ENCODE results near the gene CNFN. TPM values are rescaled to one million over a fixed set of nuclear protein-coding genes. Genes with fewer than 3 reads are reported as not detected.
A peak's percentile ranks its signal among the peaks of the same experiment; 100 is the strongest.

The CNFN gene
- total and polyA plus RNA-seq, 2 donors, result 2.4 TPM; not detected in 1

DNA sequence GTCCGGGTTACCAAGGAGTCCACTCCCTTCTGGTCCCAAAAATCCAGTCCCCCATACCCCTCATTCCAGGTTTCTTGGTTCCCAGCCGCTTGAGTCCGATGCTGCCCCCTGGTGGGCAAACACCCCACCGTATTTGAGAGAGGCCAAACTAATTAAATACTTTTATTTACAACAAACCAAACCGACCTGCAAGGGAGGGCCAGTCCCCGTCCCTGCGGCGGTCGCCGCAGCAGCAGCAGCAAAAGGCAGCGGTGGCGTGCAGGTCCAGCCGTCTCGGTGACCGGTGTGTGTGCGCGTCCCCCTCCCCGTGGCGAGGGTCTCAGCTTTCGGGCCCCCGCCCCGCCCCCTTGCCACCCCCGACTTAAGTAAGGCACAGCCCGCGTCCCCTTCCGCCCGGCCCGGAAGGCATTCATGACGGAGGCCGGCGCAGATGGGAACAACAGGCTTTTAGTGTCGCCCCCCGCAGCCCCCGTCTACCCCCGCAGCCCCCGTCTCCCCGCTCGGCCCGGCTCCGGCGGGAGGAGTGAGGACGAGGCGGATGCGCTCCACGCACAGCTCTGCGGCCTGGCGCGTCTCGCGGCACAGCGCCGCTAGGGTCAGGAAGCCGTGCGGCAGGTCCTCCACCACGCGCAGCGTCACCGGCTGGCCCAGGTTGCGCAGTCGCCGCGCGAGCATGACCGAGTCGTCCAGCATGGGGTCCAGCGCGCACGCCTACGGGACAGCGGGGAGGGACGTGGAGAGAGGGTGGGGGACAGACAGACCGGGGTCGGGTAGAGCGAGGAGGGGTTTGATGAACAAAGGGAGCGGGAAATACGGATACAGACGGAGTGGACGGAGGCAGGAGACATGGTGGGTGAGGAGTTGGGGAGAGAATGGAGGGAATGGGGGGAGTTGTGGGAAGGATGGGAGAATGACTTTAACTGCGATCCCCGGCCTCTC is 11.5 kb upstream of the CNFN start:
- 1% methylated on average over 80 of the region's 80 CpGs for WGBS
- Histone ChIP-seq H3K4me3 (ENCODE audit: low read depth, low read length) (peak overlapping the region; percentile 67), H3K4me1 (ENCODE audit: insufficient read depth) (no peaks in the 10 kb centered on the region), H3K27ac (ENCODE audit: low read depth) (peak overlapping the region; percentile 31), H3K36me3 (ENCODE audit: insufficient read depth) (no peaks in the 10 kb centered on the region)
- DNase-seq (ENCODE audit: extremely low spot score), result no peak

DNA sequence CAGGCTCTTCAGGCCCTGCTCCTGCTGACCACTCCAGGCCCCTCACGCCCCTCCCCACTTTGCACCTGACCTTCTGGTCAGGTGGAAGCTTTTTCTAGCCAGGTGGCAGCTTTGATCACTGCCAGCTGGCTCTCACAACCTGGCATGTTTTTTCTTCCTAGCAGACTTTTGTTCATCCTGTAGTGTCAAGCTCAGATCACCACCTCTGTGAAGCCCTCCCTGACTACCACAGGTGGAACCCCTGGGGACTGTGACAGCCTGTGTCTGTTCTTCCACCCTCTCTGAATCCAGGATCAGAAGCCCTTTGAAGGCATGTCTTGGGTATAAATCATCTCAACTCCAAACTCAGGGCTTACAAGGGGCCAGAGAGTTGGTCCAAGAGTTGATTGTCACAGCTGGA is 10.3 kb upstream of the CNFN start:
- Histone ChIP-seq H3K27ac (ENCODE audit: low read depth) (no peak overlapping the region), H3K4me3 (ENCODE audit: low read depth, low read length) (no peak overlapping the region), H3K36me3 (ENCODE audit: insufficient read depth) (no peaks in the 10 kb centered on the region), H3K4me1 (ENCODE audit: insufficient read depth) (no peaks in the 10 kb centered on the region)
- 97% methylated on average over 1 of the region's 1 CpG for WGBS
- no peak for DNase-seq (ENCODE audit: extremely low spot score)

DNA sequence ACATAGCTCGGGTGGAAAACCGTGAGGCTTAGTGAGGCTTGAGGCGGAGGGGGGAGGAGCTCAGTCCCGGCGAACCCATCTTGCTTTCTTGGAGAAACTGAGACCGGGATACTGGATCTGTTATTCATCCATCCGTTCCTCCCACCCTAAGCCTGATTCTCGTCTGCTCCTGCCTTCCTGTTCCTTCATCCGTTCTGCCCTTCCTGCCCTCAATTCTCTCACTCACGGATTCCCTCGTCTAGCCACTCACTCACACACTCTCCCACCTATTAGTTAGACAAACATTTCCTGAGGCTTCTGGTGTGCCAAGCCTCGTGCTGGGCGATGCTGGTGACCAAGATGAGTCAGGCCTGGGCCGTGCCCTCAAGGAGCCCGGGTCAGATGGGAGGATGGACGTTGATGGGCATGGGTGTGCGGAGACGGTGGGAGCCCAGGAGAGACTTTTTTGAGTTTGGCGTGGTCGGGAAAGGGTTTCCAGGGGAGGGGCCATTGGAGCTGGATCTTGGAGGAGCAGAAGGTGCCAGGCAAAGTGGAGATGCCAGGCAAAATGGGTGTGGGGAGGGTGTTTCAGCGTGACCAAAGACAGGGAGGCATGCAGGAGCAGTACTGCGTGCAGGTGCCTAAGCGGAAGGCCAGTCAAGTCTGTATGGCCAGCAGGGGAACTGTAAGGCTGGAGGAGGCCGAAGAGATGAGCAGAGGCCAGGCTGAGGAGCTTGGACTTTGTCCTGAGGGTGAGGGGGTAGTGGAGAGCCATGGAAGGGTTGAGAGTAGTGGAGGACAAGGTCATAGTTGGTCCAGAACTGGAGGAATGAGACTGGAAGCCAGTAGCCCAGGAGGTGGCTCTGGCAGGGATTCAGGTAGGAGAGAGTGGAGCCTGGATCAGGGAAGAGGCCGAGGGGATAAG is 7.4 kb upstream of the CNFN start:
- DNase-seq (ENCODE audit: extremely low spot score), result no peak

DNA sequence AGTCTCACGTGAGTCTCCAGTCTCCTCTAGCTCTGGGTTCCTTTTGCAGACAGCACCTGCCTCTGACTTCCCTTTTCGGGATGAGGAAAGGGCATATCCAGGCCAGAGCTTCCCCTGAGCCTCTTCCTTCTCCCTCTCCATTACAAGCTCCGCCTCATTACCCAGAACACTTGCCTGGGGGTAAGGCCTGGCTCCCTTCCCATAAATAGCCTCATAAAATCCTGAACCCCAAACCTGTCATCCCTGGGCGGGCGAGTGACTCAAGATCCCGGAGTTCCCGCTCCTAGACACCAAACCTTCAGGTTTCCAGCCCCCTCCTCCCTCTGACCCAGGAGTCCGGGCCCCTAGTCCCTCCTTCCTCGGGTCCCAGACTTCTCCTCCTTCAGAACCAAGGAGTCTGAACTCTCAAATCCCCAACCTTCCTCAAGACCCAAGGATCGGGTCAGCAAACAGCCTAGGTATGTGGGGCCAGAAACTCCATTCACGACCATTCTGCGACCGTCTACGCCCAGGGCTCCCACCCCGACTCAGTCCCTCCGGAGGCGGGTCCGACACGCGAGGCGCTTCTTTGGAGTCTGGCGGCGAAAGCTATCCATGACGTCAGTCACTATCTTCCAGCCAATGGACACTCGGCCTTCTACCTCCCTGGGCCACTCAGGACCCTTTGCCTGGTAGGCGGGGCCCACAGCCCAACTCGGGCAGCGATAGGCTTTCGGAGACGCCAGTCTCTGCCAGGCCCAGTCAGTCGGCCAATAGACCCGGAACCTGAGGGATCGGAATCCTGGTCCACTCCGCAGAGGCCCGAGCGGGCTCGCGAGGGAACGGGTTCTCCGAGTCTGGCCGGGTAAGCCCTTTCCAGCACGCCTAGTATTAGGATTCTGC is 6.5 kb upstream of the CNFN start:
- Histone ChIP-seq H3K4me1 (ENCODE audit: insufficient read depth) (no peaks in the 10 kb centered on the region), H3K27ac (ENCODE audit: low read depth) (no peak overlapping the region), H3K4me3 (ENCODE audit: low read depth, low read length) (peak overlapping the region; percentile 31), H3K36me3 (ENCODE audit: insufficient read depth) (no peaks in the 10 kb centered on the region)
- 2% methylated on average over 42 of the region's 42 CpGs for WGBS
- peak; percentile 97 for DNase-seq (ENCODE audit: extremely low spot score)

More for the DNA sequence above, 7.4 kb upstream of the CNFN start:
- Histone ChIP-seq H3K4me3 (ENCODE audit: low read depth, low read length) (peak overlapping the region; percentile 31), H3K27ac (ENCODE audit: low read depth) (no peak overlapping the region), H3K4me1 (ENCODE audit: insufficient read depth) (no peaks in the 10 kb centered on the region), H3K36me3 (ENCODE audit: insufficient read depth) (no peaks in the 10 kb centered on the region)
- WGBS, result 23% methylated on average over 25 of the region's 25 CpGs

DNA sequence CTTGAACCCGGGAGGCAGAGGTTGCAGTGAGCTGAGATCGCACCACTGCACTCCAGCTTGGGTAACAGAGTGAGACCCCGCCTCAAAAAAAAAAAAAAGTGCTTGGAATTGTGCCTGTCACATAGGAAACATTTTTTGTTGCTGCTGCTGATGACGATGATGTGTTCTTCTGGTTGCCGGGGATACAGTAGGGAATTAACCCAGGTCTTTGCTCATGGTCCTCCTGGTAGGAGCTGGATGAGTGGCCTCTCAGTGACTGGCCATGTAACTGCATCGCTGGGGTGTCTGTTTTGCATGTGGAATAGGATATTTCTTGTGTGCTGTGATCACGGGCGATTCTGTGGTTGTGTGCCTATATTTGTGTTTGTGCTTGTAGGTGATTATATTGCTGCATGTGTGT is 4.7 kb upstream of the CNFN start:
- no peak overlapping the region for H3K4me3 ChIP-seq (ENCODE audit: low read depth, low read length)
- H3K4me1 ChIP-seq (ENCODE audit: insufficient read depth), result no peaks in the 10 kb centered on the region
- 82% methylated on average over 8 of the region's 8 CpGs for WGBS
- H3K36me3 ChIP-seq (ENCODE audit: insufficient read depth), result no peaks in the 10 kb centered on the region
- DNase-seq (ENCODE audit: extremely low spot score), result no peak
- H3K27ac ChIP-seq (ENCODE audit: low read depth), result no peak overlapping the region

DNA sequence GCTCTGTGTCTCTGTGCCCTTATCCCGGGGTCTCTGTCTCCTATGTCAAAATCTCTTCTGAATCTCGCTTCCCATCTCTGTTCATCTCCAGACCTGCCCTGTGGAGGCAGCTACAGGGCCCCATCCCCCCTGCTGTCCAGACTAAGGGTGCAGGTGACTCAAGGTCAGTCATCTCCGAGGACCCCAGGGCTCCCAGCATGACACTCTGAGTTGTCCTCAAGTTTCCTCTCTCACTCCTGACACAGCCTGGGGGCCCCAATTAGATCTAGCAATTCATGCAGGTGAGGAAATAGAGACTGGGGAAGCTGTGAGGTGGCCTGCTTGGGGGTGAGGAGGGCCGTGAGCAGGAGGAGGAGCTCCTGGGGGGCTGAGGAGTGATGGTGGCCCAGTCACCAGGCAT is 2.1 kb upstream of the CNFN start:
- Histone ChIP-seq H3K36me3 (ENCODE audit: insufficient read depth) (no peaks in the 10 kb centered on the region), H3K27ac (ENCODE audit: low read depth) (no peak overlapping the region), H3K4me3 (ENCODE audit: low read depth, low read length) (no peak overlapping the region), H3K4me1 (ENCODE audit: insufficient read depth) (no peaks in the 10 kb centered on the region)
- 75% methylated on average over 4 of the region's 4 CpGs for WGBS
- DNase-seq (ENCODE audit: extremely low spot score), result no peak

DNA sequence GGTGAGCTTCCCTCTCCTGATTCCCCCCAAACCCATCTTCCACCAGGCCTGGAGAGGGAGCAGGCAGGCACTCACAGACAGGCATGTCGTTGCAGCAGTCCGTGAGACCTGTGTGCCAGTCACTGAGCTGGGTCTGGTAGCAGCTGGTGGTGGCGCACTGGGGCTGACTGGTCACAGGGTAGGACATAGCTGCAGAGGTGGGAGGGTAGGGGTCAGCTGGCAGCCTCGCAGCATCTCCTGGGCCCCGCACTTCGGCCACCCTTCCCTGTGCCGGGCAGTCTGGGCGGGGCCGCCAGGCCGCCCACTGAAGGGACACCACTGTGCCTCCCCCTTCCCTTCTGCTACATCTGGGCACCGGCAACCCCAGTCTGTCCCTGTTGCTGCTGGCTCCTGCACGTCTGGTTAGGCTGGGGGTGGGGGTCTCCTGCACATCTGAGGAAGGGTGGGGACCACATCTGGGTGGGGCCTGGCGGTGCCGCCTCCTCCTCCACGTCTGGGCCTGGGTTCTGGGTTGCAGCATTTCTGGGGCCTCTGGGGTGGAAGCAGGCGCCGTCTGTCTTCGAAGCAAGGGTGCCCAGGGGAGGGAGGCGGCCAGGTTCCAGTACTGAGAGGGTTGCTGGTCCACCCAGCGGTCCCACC is 1.1 kb downstream of the CNFN start:
- WGBS, result 73% methylated on average over 20 of the region's 20 CpGs

DNA sequence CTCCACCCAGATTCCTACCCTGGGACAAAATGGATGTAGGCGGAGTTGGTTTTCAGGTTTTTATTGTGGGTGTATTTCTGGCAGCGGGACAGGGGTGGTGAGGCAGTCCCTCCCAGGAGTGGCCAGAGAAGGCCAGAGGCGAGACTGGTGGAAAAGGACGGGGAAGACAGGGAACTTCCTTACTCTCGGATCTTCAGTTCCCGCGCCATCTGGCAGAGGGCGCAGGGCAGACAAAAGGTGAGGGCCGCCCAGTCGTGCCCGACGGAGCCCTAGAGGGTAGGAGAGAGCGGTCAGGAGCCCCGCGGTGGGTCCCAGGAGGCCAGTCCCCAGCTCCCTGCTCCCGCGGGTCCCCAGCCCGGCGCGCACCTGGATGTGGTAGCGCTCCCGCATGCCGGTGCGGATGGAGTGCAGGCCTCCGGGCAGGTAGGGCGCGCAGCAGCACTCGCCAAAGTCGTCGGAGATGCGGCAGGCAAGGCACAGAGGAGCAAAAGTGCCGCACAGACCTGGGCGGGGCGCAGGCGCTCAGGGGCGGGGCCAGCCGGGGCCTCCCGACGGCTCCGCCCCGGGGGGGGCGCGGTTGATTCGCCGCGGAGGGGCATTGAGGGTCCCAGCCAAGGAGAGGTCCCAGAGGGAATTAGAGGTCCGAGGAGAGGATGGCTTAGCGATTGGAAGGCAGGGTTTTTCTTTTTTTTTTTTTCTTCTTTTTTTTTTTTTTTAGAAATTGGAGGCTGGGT is 3.0 kb downstream of the CNFN start:
- no peak for DNase-seq (ENCODE audit: extremely low spot score)
- 1% methylated on average over 48 of the region's 48 CpGs for WGBS
- Histone ChIP-seq H3K27ac (ENCODE audit: low read depth) (no peak overlapping the region), H3K4me3 (ENCODE audit: low read depth, low read length) (peak overlapping the region; percentile 38), H3K36me3 (ENCODE audit: insufficient read depth) (no peaks in the 10 kb centered on the region), H3K4me1 (ENCODE audit: insufficient read depth) (peaks cover 1% of the 10 kb centered on the region)

More for the DNA sequence above, 1.1 kb downstream of the CNFN start:
- no peak for DNase-seq (ENCODE audit: extremely low spot score)
- Histone ChIP-seq H3K4me3 (ENCODE audit: low read depth, low read length) (no peak overlapping the region), H3K36me3 (ENCODE audit: insufficient read depth) (no peaks in the 10 kb centered on the region), H3K4me1 (ENCODE audit: insufficient read depth) (peaks cover 1% of the 10 kb centered on the region), H3K27ac (ENCODE audit: low read depth) (no peak overlapping the region)

DNA sequence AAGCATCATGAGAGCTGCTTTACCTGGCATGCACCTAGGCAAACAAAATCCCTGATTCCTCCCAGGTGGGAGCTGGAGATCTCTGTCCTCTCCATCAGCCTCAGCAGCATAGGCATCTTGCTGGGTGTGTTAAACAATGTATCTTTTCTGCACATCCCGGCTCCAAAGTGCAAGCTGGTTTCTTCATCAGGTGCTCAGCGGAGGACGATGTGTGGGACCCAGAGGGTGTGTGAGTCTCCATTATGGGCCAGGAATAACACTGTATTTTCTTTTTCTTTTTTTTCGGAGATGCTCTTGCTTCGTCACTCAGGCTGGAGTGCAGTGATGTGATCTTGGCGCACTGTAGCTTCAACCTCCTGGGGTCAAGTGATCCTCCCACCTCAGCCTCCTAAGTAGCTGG is 9.9 kb downstream of the CNFN start:
- WGBS, result 80% methylated on average over 6 of the region's 6 CpGs
- no peak overlapping the region for H3K4me3 ChIP-seq (ENCODE audit: low read depth, low read length)

DNA sequence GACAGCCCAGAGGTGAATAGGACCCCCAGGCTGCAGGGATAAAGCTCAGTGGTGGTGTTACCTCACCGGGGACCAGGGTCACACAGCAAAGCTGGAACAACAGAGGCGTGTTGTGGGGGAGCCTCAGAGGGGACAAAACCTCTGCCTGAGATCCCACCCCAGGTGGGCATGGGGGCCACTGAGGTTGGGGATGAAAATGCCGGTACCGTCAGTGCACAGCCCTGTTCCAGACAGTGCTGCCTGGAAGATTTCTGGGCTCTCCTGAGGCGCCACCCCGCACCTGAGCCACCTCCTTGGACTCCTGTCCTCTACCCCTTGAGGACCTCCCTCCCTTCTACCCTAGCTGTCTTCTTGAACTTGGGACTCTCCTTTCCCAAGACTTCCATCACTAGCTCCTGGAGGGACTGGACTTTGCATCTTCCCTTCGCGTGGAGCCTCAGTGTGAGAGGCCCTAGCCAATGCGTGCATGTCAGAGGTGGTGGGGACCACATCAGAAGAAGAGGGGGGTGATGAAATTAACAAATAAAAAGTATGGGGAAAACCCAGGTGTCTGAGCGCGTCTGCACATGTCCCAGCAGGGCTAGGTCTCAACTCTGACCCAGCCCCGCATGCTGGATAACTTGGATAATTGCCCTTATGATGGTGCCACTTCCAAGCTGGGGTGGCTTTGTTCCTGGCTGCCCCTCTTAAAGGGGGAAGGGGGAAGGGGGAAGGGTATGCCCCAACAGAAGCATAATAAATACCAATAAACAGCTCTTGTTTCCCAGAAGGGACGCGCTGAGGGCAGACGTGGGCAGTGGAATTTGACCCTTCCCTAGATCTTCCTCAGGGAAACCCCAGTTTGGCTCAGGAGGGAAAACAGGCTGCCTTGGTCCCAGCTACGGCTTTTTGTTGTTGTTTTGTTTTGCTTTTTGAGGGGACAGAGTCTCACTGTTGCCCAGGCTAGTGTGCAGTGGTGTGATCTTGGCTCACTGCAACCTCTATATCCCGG is 11.6 kb downstream of the CNFN start:
- no peaks in the 10 kb centered on the region for H3K36me3 ChIP-seq (ENCODE audit: insufficient read depth)
- no peak overlapping the region for H3K27ac ChIP-seq (ENCODE audit: low read depth)
- 74% methylated on average over 17 of the region's 17 CpGs for WGBS
- no peaks in the 10 kb centered on the region for H3K4me1 ChIP-seq (ENCODE audit: insufficient read depth)
- H3K4me3 ChIP-seq (ENCODE audit: low read depth, low read length), result no peak overlapping the region
- no peak for DNase-seq (ENCODE audit: extremely low spot score)

More for the DNA sequence above, 9.9 kb downstream of the CNFN start:
- no peak for DNase-seq (ENCODE audit: extremely low spot score)
- no peak overlapping the region for H3K27ac ChIP-seq (ENCODE audit: low read depth)
- H3K36me3 ChIP-seq (ENCODE audit: insufficient read depth), result no peaks in the 10 kb centered on the region
- no peaks in the 10 kb centered on the region for H3K4me1 ChIP-seq (ENCODE audit: insufficient read depth)

DNA sequence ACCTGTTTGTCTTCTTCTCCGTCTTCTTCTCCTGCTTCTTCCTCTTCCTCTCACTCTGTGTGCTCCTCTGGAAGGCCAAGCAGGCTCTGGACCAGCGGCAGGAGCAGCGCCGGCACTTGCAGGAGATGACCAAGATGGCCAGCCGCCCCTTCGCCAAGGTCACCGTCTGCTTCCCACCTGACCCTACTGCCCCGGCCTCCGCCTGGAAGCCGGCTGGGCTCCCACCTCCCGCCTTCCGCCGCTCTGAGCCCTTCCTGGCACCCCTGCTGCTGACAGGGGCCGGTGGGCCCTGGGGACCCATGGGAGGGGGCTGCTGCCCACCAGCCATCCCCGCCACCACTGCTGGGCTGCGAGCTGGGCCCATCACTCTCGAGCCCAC is 13.9 kb downstream of the CNFN start:
- no peak overlapping the region for H3K4me3 ChIP-seq (ENCODE audit: low read depth, low read length)
- 96% methylated on average over 17 of the region's 17 CpGs for WGBS
- H3K4me1 ChIP-seq (ENCODE audit: insufficient read depth), result no peaks in the 10 kb centered on the region
- no peak overlapping the region for H3K27ac ChIP-seq (ENCODE audit: low read depth)
- DNase-seq (ENCODE audit: extremely low spot score), result no peak
- H3K36me3 ChIP-seq (ENCODE audit: insufficient read depth), result no peaks in the 10 kb centered on the region
